Spleen (tissue), 11 donors: Measurements from ENCODE around the gene AMOT. TPM values are rescaled to one million over a fixed set of nuclear protein-coding genes. Genes with fewer than 3 reads are reported as not detected.
A peak's percentile ranks its signal among the peaks of the same experiment; 100 is the strongest.

Experiments used
- DNase-seq: peaks from one replicate; pipeline ENCODE4 v3.0.0-alpha.2; 2020
- H3K27ac ChIP-seq, 8 donors: fragments of 200-600 bp; sonication (generic) in 7 of 8; 1 replicate in 4 of 8; 2 replicates in 4 of 8; pipeline versions ENCODE4 v1.5.0 to v1.8.0; 2016 to 2021; ENCODE audit warnings: inconsistent platforms in 4 of 8, mild to moderate bottlenecking in 4 of 8, moderate library complexity in 1 of 8
- H3K27me3 ChIP-seq, 7 donors: fragments of 200-600 bp; sonication (generic) in 6 of 7; replicated peaks in 1 of 7; 1 replicate in 4 of 7; 2 replicates in 3 of 7; pipeline versions ENCODE4 v1.5.0 to v1.8.0; 2016 to 2021; ENCODE audit warnings: inconsistent platforms in 3 of 7, mild to moderate bottlenecking in 1 of 7
- H3K36me3 ChIP-seq, 6 donors: fragments of 200-600 bp; sonication (generic) in 5 of 6; 1 replicate in 4 of 6; 2 replicates in 2 of 6; pipeline versions ENCODE4 v1.5.0 to v1.8.0; 2016 to 2021; ENCODE audit warnings: inconsistent platforms in 2 of 6
- H3K4me1 ChIP-seq, 6 donors: fragments of 200-600 bp; sonication (generic) in 5 of 6; 1 replicate in 3 of 6; 2 replicates in 3 of 6; pipeline versions ENCODE4 v1.5.0 to v1.8.0; 2016 to 2021; ENCODE audit warnings: inconsistent platforms in 3 of 6
- H3K4me3 ChIP-seq, 8 donors: fragments of 200-600 bp; sonication (generic) in 7 of 8; 1 replicate in 4 of 8; 2 replicates in 4 of 8; pipeline versions ENCODE4 v1.5.0 to v1.8.0; 2016 to 2021; ENCODE audit warnings: inconsistent platforms in 4 of 8, mild to moderate bottlenecking in 4 of 8, moderate library complexity in 2 of 8
- H3K9me3 ChIP-seq, 8 donors: fragments of 200-600 bp; sonication (generic) in 7 of 8; 1 replicate in 4 of 8; 2 replicates in 4 of 8; pipeline versions ENCODE4 v1.5.0 to v1.8.0; 2016 to 2021; ENCODE audit warnings: inconsistent platforms in 4 of 8
- CTCF ChIP-seq, 11 experiments: fragments of 200-600 bp in 7 of 11; fragments of 450-650 bp in 4 of 11; sonication (generic) in 4 of 11; IDR thresholded peaks in 8 of 11; conservative IDR thresholded peaks in 3 of 11; 1 replicate in 7 of 11; 2 replicates in 4 of 11; pipeline versions ENCODE4 v1.4.0 to v1.8.0; 2016 to 2021; ENCODE audit warnings: antibody characterized with exemption in 11 of 11, inconsistent platforms in 4 of 11, mild to moderate bottlenecking in 1 of 11
- POLR2A ChIP-seq, 3 donors: fragments of 450-650 bp; IDR thresholded peaks; one replicate each; pipeline ENCODE4 v1.5.1; 2017; ENCODE audit warnings: antibody characterized with exemption in 3 of 3, mild to moderate bottlenecking in 1 of 3
- POLR2AphosphoS5 ChIP-seq, 3 donors: sonication (generic); formaldehyde crosslinking; IDR thresholded peaks; one replicate each; pipeline ENCODE4 v1.5.1; 2017; ENCODE audit warnings: antibody characterized with exemption in 3 of 3
- WGBS, 5 donors: extraction: QIAGEN DNeasy Blood & Tissue Kit in 3 of 5; methylation state at CpG; one replicate each; pipeline versions ENCODE4 v1.1.5 to v1.1.7; 2013 to 2018; 5-methylcytosine and 5-hydroxymethylcytosine counted together
- intact Hi-C: fragments of 100-400 bp; cut with DNase I; formaldehyde crosslinking; loops from one replicate; pipeline ENCODE4 v1.15.0; 2023; ENCODE audit warnings: low total_unique reads
- polyA plus RNA-seq, 3 donors: library from polyadenylated mRNA; stranded (reverse); fragments of 200-250 nt; gene quantifications; one replicate each; pipeline ENCODE4 v1.2.1, GENCODE V29; 2013
- total RNA-seq, 7 donors: library from RNA; depleted of rRNA in 3 of 7; stranded (reverse); fragments of >200 nt in 3 of 7; fragmentation: NEBNext Ultra II Directional in 4 of 7; extraction: Animal tissue kit (Norgen Biotek cat#: 25700) in 4 of 7; gene quantifications; one replicate each; pipeline versions ENCODE4 v1.1.0 to v1.2.1, GENCODE V29; 2016 to 2021
- donor health status: healthy with polysubstance abuse.
- donor health status: DM: no; HTN: no; CAD: no; lungs with moderate emphysema.
- donor health status: DM: no; HTN: no; CAD: no.
- donor health status: Bipolar disorder and iron deficiency.
- donor health status: healthy.
- donor health status: DM: no; HTN: no; CAD: no.
- donor health status: DM: yes; HTN: yes; CAD: no.

AMOT gene
- total and polyA plus RNA-seq, 10 donors, result 0.52 to 8.0 (median 3.6) TPM

GRCh38 chrX:112841820-112842157, 1.2 kb upstream of the AMOT start:
- Histone ChIP-seq H3K36me3 (no peaks in the 10 kb centered on the region), H3K27ac (peak overlapping the region in 5 of 8 donors; percentile 77 to 83 (median 81)), H3K4me1 (peaks cover 0 to 7% (median 2%) of the 10 kb centered on the region in 6 donors), H3K9me3 (no peaks in the 10 kb centered on the region), H3K27me3 (peaks cover 0 to 26% (median 0%) of the 10 kb centered on the region in 7 donors), H3K4me3 (peak overlapping the region; percentile 56 to 89 (median 70))
- WGBS, 5 donors, result 37 to 47% (median 45%) methylated on average over 5 of the region's 5 CpGs
- TF ChIP-seq POLR2A (IDR thresholded peaks at IDR 0.05) (no peak), POLR2AphosphoS5 (IDR thresholded peaks at IDR 0.05) (no peak), CTCF (IDR thresholded peaks at IDR 0.05 in 8 of 11, conservative IDR thresholded peaks at IDR 0.05 in 3 of 11) (no peak)
- intact Hi-C loops, result no loop called here
- no peak for DNase-seq

- H3K27me3 ChIP-seq, result peaks cover 0 to 26% (median 0%) of the 10 kb centered on the region in 7 donors
- peak overlapping the region; percentile 56 to 89 (median 70) for H3K4me3 ChIP-seq
- H3K27ac ChIP-seq, result peak overlapping the region; percentile 53 to 83 (median 78)
- H3K4me1 ChIP-seq, result peaks cover 0 to 7% (median 2%) of the 10 kb centered on the region in 6 donors
- DNase-seq, result peak; percentile 89
- no peaks in the 10 kb centered on the region for H3K9me3 ChIP-seq
- whole genome bisulfite sequencing, 5 donors, result 2 to 20% (median 4%) methylated on average over 23 to 46 of the region's 46 CpGs
- no peaks in the 10 kb centered on the region for H3K36me3 ChIP-seq
- TF ChIP-seq POLR2AphosphoS5 (IDR thresholded peaks at IDR 0.05) (peak; percentile 26 to 65 (median 48)), POLR2A (IDR thresholded peaks at IDR 0.05) (no peak)
- intact Hi-C loops, result no loop called here
Observed at GRCh38 chrX:112841114-112841819, 636 bp upstream of the AMOT start.

GRCh38 chrX:112839856-112840255, 775 bp downstream of the AMOT start:
- no peak for DNase-seq
- H3K27me3 ChIP-seq, result peaks cover 0 to 26% (median 0%) of the 10 kb centered on the region in 7 donors
- H3K36me3 ChIP-seq, result no peaks in the 10 kb centered on the region
- peak overlapping the region in 4 of 8 donors; percentile 77 to 83 (median 80) for H3K27ac ChIP-seq
- no peak for TF ChIP-seq POLR2A (IDR thresholded peaks at IDR 0.05)
- TF ChIP-seq CTCF (IDR thresholded peaks at IDR 0.05 in 8 of 11, conservative IDR thresholded peaks at IDR 0.05 in 3 of 11), result no peak
- no peak for TF ChIP-seq POLR2AphosphoS5 (IDR thresholded peaks at IDR 0.05)
- H3K4me3 ChIP-seq, result peak overlapping the region; percentile 56 to 89 (median 70)
- H3K4me1 ChIP-seq, result peaks cover 0 to 7% (median 2%) of the 10 kb centered on the region in 6 donors
- no peaks in the 10 kb centered on the region for H3K9me3 ChIP-seq
- intact Hi-C loops, result no loop called here
- 9 to 37% (median 12%) methylated on average over 5 of the region's 5 CpGs for WGBS, 5 donors

GRCh38 chrX:112837531-112837930, 3.1 kb downstream of the AMOT start:
- DNase-seq, result no peak
- intact Hi-C loops, result no loop called here
- Histone ChIP-seq H3K36me3 (no peaks in the 10 kb centered on the region), H3K9me3 (no peaks in the 10 kb centered on the region), H3K4me1 (peaks cover 0 to 7% (median 2%) of the 10 kb centered on the region in 6 donors), H3K27ac (no peak overlapping the region), H3K4me3 (no peak overlapping the region), H3K27me3 (peaks cover 0 to 19% (median 0%) of the 10 kb centered on the region in 7 donors)
- TF ChIP-seq POLR2AphosphoS5 (IDR thresholded peaks at IDR 0.05) (no peak), CTCF (IDR thresholded peaks at IDR 0.05 in 8 of 11, conservative IDR thresholded peaks at IDR 0.05 in 3 of 11) (no peak), POLR2A (IDR thresholded peaks at IDR 0.05) (no peak)
- WGBS, 5 donors, result 43 to 100% (median 83%) methylated on average over 1 of the region's 1 CpG
